GM18951 (cell line): ENCODE data around the gene LRRK2.
"Not testable (repeated sequence)": the region's sequence is repeated elsewhere in the genome, so short reads cannot be mapped to it uniquely, and the experiment has no call there.

Experiments used
- POLR2A ChIP-seq: IDR thresholded peaks from 4 replicates; pipeline ENCODE4 v1.6.1; 2011; ENCODE audit warnings: mild to moderate bottlenecking; ENCODE audit not compliant: insufficient read length, insufficient read depth; ENCODE audit errors: extremely low read depth
- in situ Hi-C: fragments of 300-500 bp; cut with MboI; formaldehyde crosslinking; loops from one replicate; pipeline ENCODE4 v1.12.0; 2022; ENCODE audit warnings: low sequenced_read_pairs, mixed read lengths, inconsistent platforms; ENCODE audit not compliant: unreplicated experiment

The LRRK2 gene

GRCh38 chr12:40202095-40203059 is 22.4 kb upstream of the LRRK2 start:
- in situ Hi-C loops: no loop called here
- no peak for TF ChIP-seq POLR2A

GRCh38 chr12:40203060-40203430 is 21.8 kb upstream of the LRRK2 start:
- in situ Hi-C loops: no loop called here
- no peak for TF ChIP-seq POLR2A

- in situ Hi-C loops: no loop called here
- no peak for TF ChIP-seq POLR2A
Measured at GRCh38 chr12:40204337-40204736, 20.5 kb upstream of the LRRK2 start.

- no peak for TF ChIP-seq POLR2A
- in situ Hi-C loops: no loop called here
Measured at GRCh38 chr12:40207551-40207950, 17.2 kb upstream of the LRRK2 start.

GRCh38 chr12:40208707-40209446 is 15.9 kb upstream of the LRRK2 start:
- no peak for TF ChIP-seq POLR2A
- in situ Hi-C loops: no loop called here

- in situ Hi-C loops: no loop called here
- no peak for TF ChIP-seq POLR2A
Measured at GRCh38 chr12:40209886-40210285, 14.9 kb upstream of the LRRK2 start.

- in situ Hi-C loops: not testable (repeated sequence)
Measured at GRCh38 chr12:40211186-40211585, 13.6 kb upstream of the LRRK2 start.

GRCh38 chr12:40212566-40212965 is 12.2 kb upstream of the LRRK2 start:
- in situ Hi-C loops: no loop called here
- no peak for TF ChIP-seq POLR2A

GRCh38 chr12:40215982-40216381 is 8.8 kb upstream of the LRRK2 start:
- in situ Hi-C loops: no loop called here
- TF ChIP-seq POLR2A: no peak

- in situ Hi-C loops: no loop called here
- no peak for TF ChIP-seq POLR2A
Measured at GRCh38 chr12:40216516-40217288, 8.1 kb upstream of the LRRK2 start.

GRCh38 chr12:40219760-40220159 is 5.0 kb upstream of the LRRK2 start:
- in situ Hi-C loops: no loop called here
- TF ChIP-seq POLR2A: no peak

- no peak for TF ChIP-seq POLR2A
- in situ Hi-C loops: no loop called here
Measured at GRCh38 chr12:40222247-40222646, 2.5 kb upstream of the LRRK2 start.

GRCh38 chr12:40223646-40224045 is 1.2 kb upstream of the LRRK2 start:
- in situ Hi-C loops: no loop called here
- no peak for TF ChIP-seq POLR2A
